Aorta (tissue), 5 donors: ENCODE results near the gene MED13L. TPM values are rescaled to one million over a fixed set of nuclear protein-coding genes. Genes with fewer than 3 reads are reported as not detected.

ENCODE experiments used
- ATAC-seq: fragments of 200-7000 bp; cut with Tn5 transposase; one replicate; pipeline ENCODE4 v1.9.1; 2022; ENCODE audit warnings: moderate library complexity; ENCODE audit not compliant: low FRiP score
- DNase-seq, 2 donors: peaks; one replicate each; pipeline ENCODE4 v3.0.0-alpha.2; 2020
- H3K27ac ChIP-seq, 2 donors: one replicate each; pipeline ENCODE4 v1.5.1; 2013; ENCODE audit warnings: low read length in 2 of 2, mild to moderate bottlenecking in 2 of 2, moderate library complexity in 2 of 2, control low read depth in 1 of 2, inconsistent platforms in 1 of 2, low read depth in 1 of 2
- H3K27me3 ChIP-seq, 2 donors: one replicate each; pipeline ENCODE4 v1.6.1; 2013; ENCODE audit warnings: control low read depth in 1 of 2, low read length in 1 of 2, mild to moderate bottlenecking in 1 of 2, moderate library complexity in 1 of 2; ENCODE audit not compliant: insufficient read depth in 2 of 2, control insufficient read depth in 1 of 2
- H3K36me3 ChIP-seq, 2 donors: one replicate each; pipeline ENCODE4 v1.6.1; 2013; ENCODE audit warnings: control low read depth in 1 of 2, low read length in 1 of 2, mild to moderate bottlenecking in 1 of 2; ENCODE audit not compliant: insufficient read depth in 2 of 2, control insufficient read depth in 1 of 2
- H3K4me1 ChIP-seq, 2 donors: one replicate each; pipeline ENCODE4 v1.6.1; 2013; ENCODE audit warnings: low read length in 2 of 2, control low read depth in 1 of 2, mild to moderate bottlenecking in 1 of 2, moderate library complexity in 1 of 2; ENCODE audit not compliant: insufficient read depth in 2 of 2, control insufficient read depth in 1 of 2
- H3K4me3 ChIP-seq, 2 donors: one replicate each; pipeline ENCODE4 v1.5.1; 2013; ENCODE audit warnings: low read length in 2 of 2, control low read depth in 1 of 2, mild to moderate bottlenecking in 1 of 2
- H3K9me3 ChIP-seq: one replicate; pipeline ENCODE4 v1.6.1; 2013; ENCODE audit warnings: mild to moderate bottlenecking, low read length; ENCODE audit not compliant: control insufficient read depth
- WGBS, 2 donors: extraction: QIAGEN DNeasy Blood & Tissue Kit; methylation state at CpG; one replicate each; pipeline ENCODE4 v1.1.7; 2013; 5-methylcytosine and 5-hydroxymethylcytosine counted together
- intact Hi-C, 2 donors: fragments of 100-400 bp; cut with DNase I; formaldehyde crosslinking; loops; one replicate each; pipeline versions ENCODE4 v1.14.2 to v1.15.0; 2022
- polyA plus RNA-seq, 2 donors: library from polyadenylated mRNA; stranded (reverse); fragments of 200-250 nt; gene quantifications; one replicate each; pipeline ENCODE4 v1.2.3, GENCODE V29; 2013
- total RNA-seq, 2 donors: library from RNA; stranded (reverse); fragmentation: NEBNext Ultra II Directional; extraction: Animal tissue kit (Norgen Biotek cat#: 25700); gene quantifications; one replicate each; pipeline ENCODE4 v1.2.1, GENCODE V29; 2021
- donor health status: healthy with polysubstance abuse.
- donor health status: Bipolar disorder and iron deficiency.
- donor health status: DM: no; HTN: no; CAD: no.
- donor health status: DM: no; HTN: no; CAD: no.
- donor health status: DM: yes; HTN: yes; CAD: no.

The MED13L gene
- total and polyA plus RNA-seq, 4 donors: 16.7 to 215 (median 114) TPM

DNA sequence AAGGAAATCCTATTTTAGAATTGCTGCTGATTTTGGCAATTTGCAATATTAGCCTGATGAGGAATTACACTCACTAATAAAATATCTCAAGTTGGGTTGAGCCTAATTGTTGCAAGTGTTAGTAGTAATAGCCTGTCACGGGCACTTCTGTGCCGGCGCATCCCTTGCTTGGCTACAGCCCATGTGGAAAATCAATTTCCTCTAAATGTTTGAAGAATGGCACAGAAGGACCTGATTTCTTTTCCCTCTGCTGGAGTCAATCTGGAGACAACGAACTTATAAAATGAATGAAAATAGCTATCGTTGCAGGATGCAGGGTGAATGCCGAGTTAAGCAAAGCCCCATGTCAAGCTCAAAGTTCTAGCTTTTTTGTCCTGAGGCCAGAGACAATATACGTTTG is 31.2 kb upstream of the MED13L start:
- H3K4me1 ChIP-seq: peaks cover 0 to 2% of the 10 kb centered on the region in 2 donors
- H3K27me3 ChIP-seq: no peaks in the 10 kb centered on the region
- 4 to 10% methylated on average over 7 of the region's 7 CpGs for WGBS, 2 donors
- no peak overlapping the region for H3K4me3 ChIP-seq
- no peak overlapping the region for H3K27ac ChIP-seq
- intact Hi-C loops: no loop called here
- H3K36me3 ChIP-seq: no peaks in the 10 kb centered on the region
- DNase-seq (no peak), ATAC-seq (no peak)
- H3K9me3 ChIP-seq: no peaks in the 10 kb centered on the region

DNA sequence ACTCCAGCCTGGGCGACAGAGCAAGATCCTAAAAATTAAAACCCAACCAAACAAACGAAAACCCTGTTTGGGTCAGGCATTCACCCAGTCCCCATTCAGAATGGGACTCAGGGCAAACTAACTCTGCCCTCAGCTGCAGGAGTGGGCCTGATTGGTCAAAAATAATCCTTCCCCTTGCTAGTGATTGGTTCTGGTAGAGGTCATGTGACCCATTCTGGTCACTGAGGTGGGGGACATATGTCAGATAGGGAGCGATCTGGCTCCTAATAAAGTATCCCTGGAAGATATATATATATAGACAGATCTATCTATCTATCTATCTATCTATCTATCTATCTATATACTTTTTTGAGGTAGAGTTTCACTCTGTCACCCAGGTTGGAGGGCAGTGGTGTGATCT is 29.5 kb upstream of the MED13L start:
- no peaks in the 10 kb centered on the region for H3K9me3 ChIP-seq
- no peak overlapping the region for H3K27ac ChIP-seq
- no peaks in the 10 kb centered on the region for H3K27me3 ChIP-seq
- 97 to 99% methylated on average over 3 of the region's 3 CpGs for WGBS, 2 donors
- no peak overlapping the region for H3K4me3 ChIP-seq
- H3K36me3 ChIP-seq: no peaks in the 10 kb centered on the region
- intact Hi-C loops: no loop called here
- DNase-seq (no peak), ATAC-seq (no peak)
- peaks cover 0 to 2% of the 10 kb centered on the region in 2 donors for H3K4me1 ChIP-seq

DNA sequence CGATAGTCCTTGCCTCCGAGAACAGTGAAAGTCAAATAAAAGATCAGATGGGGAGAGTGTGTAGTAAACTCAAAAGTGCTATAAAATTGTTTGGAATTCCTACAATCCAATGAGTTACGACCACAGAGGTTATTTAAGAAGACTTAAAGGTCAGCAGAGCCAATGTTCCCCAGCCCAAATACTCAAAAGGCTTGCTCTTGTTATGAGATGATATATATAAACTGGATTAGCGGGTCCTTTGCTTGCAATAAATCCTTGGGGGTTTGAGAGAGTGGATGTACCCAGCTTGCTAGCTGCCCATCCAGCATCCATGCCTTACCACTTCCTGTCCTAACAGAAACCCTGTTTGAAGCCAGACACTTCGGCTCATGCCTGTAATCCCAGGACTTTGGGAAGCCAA is 29.0 kb upstream of the MED13L start:
- intact Hi-C loops: no loop called here
- WGBS, 2 donors: 89 to 91% methylated on average over 5 of the region's 5 CpGs

DNA sequence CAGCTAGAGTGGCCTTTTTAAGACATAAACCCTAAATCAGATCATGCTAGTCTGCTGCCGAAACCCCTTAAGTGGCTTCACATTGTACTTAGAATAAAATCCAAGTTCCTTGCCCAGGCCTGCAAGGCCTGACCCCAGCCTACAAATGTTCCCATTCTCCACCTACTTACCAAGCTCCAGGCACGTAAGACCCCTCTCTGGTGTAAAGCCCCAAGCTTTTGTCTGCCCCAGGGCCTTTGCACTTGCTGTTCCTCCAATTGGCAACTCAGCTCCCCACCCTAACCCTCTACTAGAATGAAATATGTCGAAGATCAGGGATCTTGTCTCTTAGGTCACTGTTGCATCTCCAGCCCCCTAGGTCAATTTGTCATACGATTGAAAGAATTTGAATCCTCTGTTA is 27.1 kb upstream of the MED13L start:
- intact Hi-C loops: no loop called here
- Histone ChIP-seq H3K4me3 (no peak overlapping the region), H3K9me3 (no peaks in the 10 kb centered on the region), H3K27me3 (no peaks in the 10 kb centered on the region), H3K27ac (no peak overlapping the region), H3K36me3 (no peaks in the 10 kb centered on the region), H3K4me1 (peaks cover 3 to 4% of the 10 kb centered on the region in 2 donors)
- no peak for DNase-seq
- no peak for ATAC-seq
- 97 to 100% methylated on average over 4 of the region's 4 CpGs for WGBS, 2 donors

More for the DNA sequence above, 29.0 kb upstream of the MED13L start:
- Histone ChIP-seq H3K27me3 (no peaks in the 10 kb centered on the region), H3K4me1 (peaks cover 0 to 2% of the 10 kb centered on the region in 2 donors), H3K27ac (no peak overlapping the region), H3K36me3 (no peaks in the 10 kb centered on the region), H3K9me3 (no peaks in the 10 kb centered on the region), H3K4me3 (no peak overlapping the region)
- DNase-seq (no peak), ATAC-seq (no peak)

DNA sequence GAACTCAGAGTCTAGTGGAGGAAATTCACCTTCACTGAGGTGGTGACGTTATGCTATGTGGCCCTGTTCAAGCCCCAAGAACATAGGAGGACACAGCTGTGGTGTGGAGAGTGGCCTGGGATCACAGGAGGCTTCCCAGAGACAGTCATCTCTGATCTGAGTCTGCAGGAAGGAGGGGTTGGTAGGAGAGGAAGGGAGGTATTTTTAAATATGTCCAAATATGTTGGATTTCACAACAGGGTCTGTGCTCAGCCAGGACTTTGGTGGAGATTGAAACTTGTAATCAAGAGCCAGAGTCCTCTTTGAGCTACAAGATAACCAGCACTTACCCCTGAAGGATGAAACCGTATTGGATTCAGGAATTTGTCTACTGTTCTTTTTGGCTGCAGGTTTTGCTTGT is 26.4 kb upstream of the MED13L start:
- DNase-seq (no peak), ATAC-seq (peak; percentile 53)
- intact Hi-C loops: no loop called here
- Histone ChIP-seq H3K36me3 (no peaks in the 10 kb centered on the region), H3K4me3 (no peak overlapping the region), H3K9me3 (no peaks in the 10 kb centered on the region), H3K27ac (no peak overlapping the region), H3K4me1 (peaks cover 4 to 7% of the 10 kb centered on the region in 2 donors), H3K27me3 (no peaks in the 10 kb centered on the region)
- 40 to 48% methylated on average over 2 of the region's 2 CpGs for WGBS, 2 donors

DNA sequence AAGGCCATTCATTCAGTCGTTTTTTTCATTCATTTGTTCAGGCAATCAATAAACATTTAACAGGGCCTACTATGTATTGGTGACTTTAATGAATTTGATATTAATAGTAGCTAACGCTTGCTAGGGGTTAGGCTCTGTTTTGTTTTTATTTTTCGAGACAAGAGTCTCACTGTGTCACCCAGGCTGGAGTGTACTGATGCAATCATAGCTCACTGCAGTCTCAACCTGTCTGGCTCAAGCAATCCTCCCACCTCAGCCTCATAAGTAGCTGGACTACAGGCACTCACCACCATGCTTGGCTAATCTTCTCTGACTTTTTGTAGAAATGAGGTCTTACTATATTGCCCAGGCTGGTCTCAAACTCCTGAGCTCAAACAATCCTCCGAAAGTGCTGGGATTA is 25.6 kb upstream of the MED13L start:
- 79 to 87% methylated on average over 4 of the region's 4 CpGs for WGBS, 2 donors
- H3K4me3 ChIP-seq: no peak overlapping the region
- H3K27ac ChIP-seq: no peak overlapping the region
- no peaks in the 10 kb centered on the region for H3K36me3 ChIP-seq
- H3K4me1 ChIP-seq: peaks cover 4 to 7% of the 10 kb centered on the region in 2 donors
- intact Hi-C loops: no loop called here
- H3K9me3 ChIP-seq: no peaks in the 10 kb centered on the region
- ATAC-seq (no peak), DNase-seq (no peak)
- no peaks in the 10 kb centered on the region for H3K27me3 ChIP-seq

DNA sequence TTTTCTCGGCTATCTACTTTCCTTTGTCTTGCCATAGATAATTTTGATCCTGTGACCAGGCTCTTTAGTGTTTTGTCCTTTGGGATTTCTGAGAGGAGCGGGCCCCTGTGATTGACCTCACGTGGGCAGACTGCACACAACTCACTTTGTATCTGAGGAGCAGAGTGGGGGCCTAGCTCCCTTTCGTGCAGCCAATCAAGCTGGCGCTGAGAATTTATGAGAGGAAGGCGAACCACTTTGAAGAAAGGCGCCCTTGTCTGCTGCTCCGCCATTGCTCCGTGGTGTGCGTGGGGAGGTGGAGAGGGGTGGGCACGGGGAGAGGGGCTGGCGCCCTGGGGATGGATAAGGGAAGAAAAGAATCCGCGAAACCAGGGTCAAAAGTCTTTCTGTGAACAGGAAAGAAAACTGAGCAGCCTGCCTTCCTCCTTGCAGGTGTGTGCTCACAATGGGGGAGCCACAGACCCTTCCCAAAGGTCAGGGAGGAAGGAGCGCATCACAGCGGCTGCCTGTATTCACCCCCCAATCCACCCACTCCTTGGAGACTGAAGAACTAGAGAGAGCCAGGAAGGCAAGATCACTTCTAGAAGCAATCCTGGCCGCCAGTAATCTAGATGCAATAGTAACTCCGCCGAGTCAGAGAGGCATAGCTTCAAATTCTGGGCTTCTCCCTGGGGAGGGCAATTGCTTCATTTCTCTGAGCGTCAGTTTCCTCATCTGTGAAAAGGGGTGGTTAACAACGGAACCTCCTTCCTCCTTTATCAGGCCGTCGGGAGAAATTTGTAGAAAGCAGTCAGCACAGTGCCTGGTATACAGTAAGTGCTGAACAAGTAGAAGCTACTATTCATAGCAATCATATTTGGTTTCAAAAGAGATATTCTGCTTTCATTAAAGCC is 24.9 kb upstream of the MED13L start:
- intact Hi-C loops: no loop called here
- H3K4me1 ChIP-seq: peaks cover 4 to 7% of the 10 kb centered on the region in 2 donors
- no peaks in the 10 kb centered on the region for H3K9me3 ChIP-seq
- WGBS, 2 donors: 90 to 91% methylated on average over 23 of the region's 23 CpGs
- H3K27me3 ChIP-seq: no peaks in the 10 kb centered on the region
- H3K27ac ChIP-seq: no peak overlapping the region
- DNase-seq (no peak), ATAC-seq (peak; percentile 45)
- no peak overlapping the region for H3K4me3 ChIP-seq
- H3K36me3 ChIP-seq: no peaks in the 10 kb centered on the region

DNA sequence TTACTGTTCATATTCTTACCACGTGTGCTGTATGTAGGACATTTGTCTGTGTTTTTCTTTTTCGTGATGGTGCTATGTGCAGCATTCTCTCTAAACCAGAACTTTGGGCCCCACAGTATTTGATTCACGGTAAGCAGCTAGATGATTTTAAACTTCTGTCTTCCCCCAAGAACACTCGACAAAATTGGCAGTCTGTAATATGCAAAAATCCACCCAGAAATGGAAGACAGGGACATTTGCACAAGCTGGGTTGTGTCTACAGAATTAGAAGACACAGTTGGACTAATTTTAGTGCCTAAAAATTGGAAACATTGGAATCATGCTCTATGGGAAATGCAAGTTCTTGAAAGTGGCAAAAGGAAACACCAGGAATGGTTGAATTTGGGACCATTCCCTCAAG is 24.1 kb upstream of the MED13L start:
- H3K4me3 ChIP-seq: no peak overlapping the region
- no peaks in the 10 kb centered on the region for H3K9me3 ChIP-seq
- DNase-seq (no peak), ATAC-seq (no peak)
- intact Hi-C loops: no loop called here
- WGBS, 2 donors: 63% methylated on average over 4 of the region's 4 CpGs
- H3K27me3 ChIP-seq: no peaks in the 10 kb centered on the region
- H3K36me3 ChIP-seq: no peaks in the 10 kb centered on the region
- H3K4me1 ChIP-seq: peaks cover 4 to 7% of the 10 kb centered on the region in 2 donors
- H3K27ac ChIP-seq: no peak overlapping the region

DNA sequence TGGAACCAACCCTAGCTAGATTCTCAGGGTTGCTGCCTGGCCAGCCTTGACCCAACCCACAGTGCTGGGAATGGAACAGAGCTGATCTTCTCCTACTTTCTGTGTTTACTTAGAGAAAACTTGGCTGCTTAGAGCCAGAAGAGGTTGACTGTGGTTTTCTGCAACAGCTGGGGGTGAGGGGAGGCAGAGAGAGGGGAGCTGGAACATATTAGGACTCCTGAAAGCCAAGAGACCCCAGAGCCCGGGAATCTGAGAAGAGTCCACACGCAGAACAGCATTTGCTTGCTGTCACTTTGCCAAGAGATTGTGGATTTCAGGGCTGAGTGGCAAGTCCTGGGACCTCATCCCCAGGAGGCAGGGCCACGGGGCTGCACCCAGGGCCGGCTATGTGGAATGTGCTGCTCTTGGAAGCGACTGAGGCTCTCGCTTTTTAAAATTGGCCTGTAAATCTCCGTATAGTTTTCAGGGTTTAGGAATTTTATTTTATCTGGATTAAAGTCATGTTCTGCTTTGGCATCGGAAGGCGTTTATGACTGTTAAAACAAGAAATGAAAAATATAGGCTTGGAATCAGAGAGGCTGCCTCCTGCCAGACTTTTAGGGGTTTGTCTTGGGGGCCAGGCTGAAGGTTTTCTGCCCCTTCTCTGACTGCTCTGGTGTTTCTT is 22.3 kb upstream of the MED13L start:
- Histone ChIP-seq H3K4me1 (peaks cover 4 to 7% of the 10 kb centered on the region in 2 donors), H3K4me3 (no peak overlapping the region)
- peak; percentile 77 for ATAC-seq

More for the DNA sequence above, 22.3 kb upstream of the MED13L start:
- 4 to 6% methylated on average over 9 of the region's 9 CpGs for WGBS, 2 donors
- DNase-seq: peak; percentile 77 to 80
- Histone ChIP-seq H3K27ac (peak overlapping the region; percentile 44 to 93), H3K9me3 (no peaks in the 10 kb centered on the region), H3K36me3 (no peaks in the 10 kb centered on the region), H3K27me3 (no peaks in the 10 kb centered on the region)
- intact Hi-C loops: no loop called here
